K562 (cell line): ENCODE measurements around the gene ZNF546. TPM values are rescaled to one million over a fixed set of nuclear protein-coding genes. Genes with fewer than 3 reads are reported as not detected.
A peak's percentile ranks its signal among the peaks of the same experiment; 100 is the strongest.

Experiments
- ATAC-seq: fragments of 200-7000 bp; cut with Tn5 transposase; 3 replicates; pipeline ENCODE4 v1.9.1; 2020; ENCODE audit warnings: moderate library complexity
- BruUV-seq: library from RNA; stranded (reverse); fragments of 400-500 nt; replicated peaks from 2 replicates; lab custom pipeline; 2021; lab: Mats Ljungman, UMichigan
- CTCF ChIA-PET: fragments of 300-600 bp; formaldehyde crosslinking; extraction: SDS; loops from one replicate; lab custom pipeline; 2021; ENCODE audit warnings: low intra/inter-chr PET ratio; lab: Yijun Ruan, JAX
- POLR2A ChIA-PET: fragments of 300-600, 350-650 bp; sonication (Branson Sonifier 250); formaldehyde crosslinking; extraction: SDS; loops from one replicate; lab custom pipeline; 2021; ENCODE audit warnings: antibody characterized with exemption, inconsistent platforms; lab: Yijun Ruan, JAX
- DNase-seq, 4 experiments: peaks; one replicate each; pipeline versions ENCODE4 v3.0.0 to v3.0.0-alpha.2; 2011 to 2018; ENCODE audit warnings: low spot score in 3 of 4, mixed read lengths in 3 of 4; ENCODE audit errors: extremely low read depth in 1 of 4
- FAIRE-seq: peaks from 2 replicates; lab custom pipeline; 2011; peaks lifted over from hg19 to GRCh38; lab: Jason Lieb, UNC
- H2AFZ ChIP-seq: 2 replicates; pipeline ENCODE4 v1.6.0; 2011; ENCODE audit warnings: low read depth, low read length, control low read depth, inconsistent platforms
- H3K27ac ChIP-seq: fragments of 200-600 bp; 3 replicates; pipeline ENCODE4 v1.8.0; 2011; ENCODE audit warnings: low read depth, mild to moderate bottlenecking, control low read depth, inconsistent platforms, low read length, moderate library complexity, mixed read lengths; ENCODE audit errors: extremely low read depth
- H3K27me3 ChIP-seq, 2 experiments: fragments of 300-600 bp in 1 of 2; 2 replicates in 1 of 2; 3 replicates in 1 of 2; pipeline versions ENCODE4 v1.6.0 to v1.8.0; 2011; ENCODE audit warnings: inconsistent platforms in 2 of 2, low read length in 2 of 2, mild to moderate bottlenecking in 1 of 2, mixed read lengths in 1 of 2, moderate library complexity in 1 of 2; ENCODE audit not compliant: control insufficient read depth in 2 of 2, insufficient read depth in 2 of 2
- H3K36me3 ChIP-seq: fragments of 300-600 bp; 3 replicates; pipeline ENCODE4 v1.8.0; 2011; ENCODE audit warnings: mild to moderate bottlenecking, low read length, inconsistent platforms; ENCODE audit not compliant: control insufficient read depth, insufficient read depth
- H3K4me1 ChIP-seq, 2 experiments: fragments of 200-600 bp in 1 of 2; replicated peaks in 1 of 2; 2 replicates in 1 of 2; 3 replicates in 1 of 2; pipeline versions ENCODE4 v1.5.1 to v1.8.0; 2011; ENCODE audit warnings: inconsistent platforms in 2 of 2, low read length in 2 of 2, mild to moderate bottlenecking in 1 of 2, mixed read lengths in 1 of 2, moderate library complexity in 1 of 2; ENCODE audit not compliant: control insufficient read depth in 2 of 2, insufficient read depth in 2 of 2
- H3K4me2 ChIP-seq: 2 replicates; pipeline ENCODE4 v1.6.1; 2011; ENCODE audit warnings: low read length, control low read depth, inconsistent platforms, mixed read lengths; ENCODE audit not compliant: insufficient read depth
- H3K4me3 ChIP-seq: fragments of 200-600 bp; sonication (generic), shearing (Covaris generic); 2 replicates; pipeline ENCODE4 v1.5.1; 2016; ENCODE audit warnings: control low read depth, inconsistent platforms
- H3K79me2 ChIP-seq: fragments of 200-600 bp; 3 replicates; pipeline ENCODE4 v1.8.0; 2011; ENCODE audit warnings: low read length, inconsistent platforms; ENCODE audit not compliant: control insufficient read depth, insufficient read depth
- H3K9ac ChIP-seq, 2 experiments: 2 replicates each; pipeline versions ENCODE4 v1.6.0 to v1.6.1; 2011; ENCODE audit warnings: low read depth in 2 of 2, low read length in 2 of 2, control low read depth in 1 of 2, inconsistent platforms in 1 of 2, mild to moderate bottlenecking in 1 of 2, mixed read lengths in 1 of 2; ENCODE audit not compliant: insufficient read depth in 1 of 2
- H3K9me1 ChIP-seq: one replicate; pipeline ENCODE4 v1.6.0; 2011; ENCODE audit warnings: inconsistent platforms, mild to moderate bottlenecking, low read length, moderate library complexity; ENCODE audit not compliant: control insufficient read depth, insufficient read depth
- H3K9me3 ChIP-seq: replicated peaks from 2 replicates; pipeline ENCODE4 v1.5.1; 2011; ENCODE audit warnings: low read depth, low read length, inconsistent platforms; ENCODE audit not compliant: control insufficient read depth, insufficient read depth
- H4K20me1 ChIP-seq: replicated peaks from 2 replicates; pipeline ENCODE4 v1.6.1; 2011; ENCODE audit warnings: low read length, inconsistent platforms, mixed read lengths; ENCODE audit not compliant: control insufficient read depth, insufficient read depth
- DMBX1 ChIP-seq: fragments of 250-450 bp; sonication (Bioruptor Pico); IDR thresholded peaks from 2 replicates; pipeline ENCODE4 v1.8.0; 2022; ENCODE audit warnings: inconsistent platforms, mild to moderate bottlenecking, moderate library complexity, borderline replicate concordance
- KHSRP ChIP-seq: fragments of 450-650 bp; IDR thresholded peaks from 2 replicates; pipeline ENCODE4 v1.6.1; 2017
- RBM25 ChIP-seq: fragments of 200-400 bp; formaldehyde crosslinking; IDR thresholded peaks from 2 replicates; pipeline ENCODE4 v1.6.1; 2018; ENCODE audit warnings: low read length, low read depth, moderate library complexity; ENCODE audit not compliant: severe bottlenecking
- ZNF431 ChIP-seq: sonication (generic); formaldehyde crosslinking; IDR thresholded peaks from 2 replicates; pipeline ENCODE4 v1.8.0; 2022; ENCODE audit warnings: mild to moderate bottlenecking, missing genetic modification reagents
- in situ Hi-C: fragments of 300-500 bp; cut with MboI; formaldehyde crosslinking; loops from 4 replicates; pipeline ENCODE4 v1.15.0; 2018; ENCODE audit warnings: inconsistent platforms, mixed read lengths
- intact Hi-C: fragments of 100-400 bp; cut with micrococcal nuclease; formaldehyde crosslinking; loops from 2 replicates; pipeline ENCODE4 v1.14.2; 2022
- polyA plus RNA-seq, 8 experiments: library from polyadenylated mRNA; depleted of rRNA in 4 of 8; stranded (reverse) in 5 of 8; unstranded in 3 of 8; fragments of >200 nt; fragmentation: Nextera tagmentation in 2 of 8; fragmentation: Illumina TruSeq in 1 of 8; extraction: Ambion mirVana in 2 of 8; extraction: Trizol in 1 of 8; gene quantifications; 2 replicates each; pipeline versions ENCODE4 v1.2.1 to v1.2.3, GENCODE V29; 2011 to 2014; ENCODE audit warnings: inconsistent platforms in 1 of 8, missing spikeins in 1 of 8
- total RNA-seq, 7 experiments: library from RNA; depleted of rRNA in 6 of 7; stranded (reverse); fragments of >200 nt in 6 of 7; fragmentation: Illumina TruSeq in 2 of 7; extraction: Trizol in 2 of 7; gene quantifications; 2 replicates each; pipeline versions ENCODE4 v1.2.1 to v1.2.3, GENCODE V29; 2011 to 2021; ENCODE audit warnings: low replicate concordance in 1 of 7
- TF ChIP-seq, protein P1 (sequence below): fragments of 450-650 bp; IDR thresholded peaks from 2 replicates; pipeline ENCODE4 v1.6.1; 2018; ENCODE audit warnings: mild to moderate bottlenecking, low read depth; ENCODE audit not compliant: partially characterized antibody

The ZNF546 gene
- total and polyA plus RNA-seq, 9 of the 15 experiments (the other 6 are each of a cell fraction or from before 2014, with no cell fraction given), result 0.73 to 5.1 (median 2.2) TPM

DNA sequence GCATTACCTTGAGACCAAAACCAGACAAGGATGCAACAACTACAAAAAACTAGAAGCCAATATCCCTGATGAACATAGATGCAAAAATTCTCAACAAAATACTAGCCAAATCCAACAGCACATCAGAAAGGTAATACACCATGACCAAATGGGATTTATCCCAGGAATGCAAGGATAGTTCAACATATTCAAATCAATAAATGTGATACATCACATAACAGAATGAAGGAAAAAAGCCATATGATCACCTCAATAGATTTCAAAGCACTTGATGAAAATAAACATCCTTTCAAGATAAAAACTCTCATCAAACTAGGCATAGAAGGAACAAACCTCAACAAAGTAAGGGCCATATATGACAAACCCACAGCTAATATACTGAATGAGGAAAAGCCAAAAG lies 10.2 kb upstream of the ZNF546 start (continued):
- TF ChIP-seq, protein P1, sequence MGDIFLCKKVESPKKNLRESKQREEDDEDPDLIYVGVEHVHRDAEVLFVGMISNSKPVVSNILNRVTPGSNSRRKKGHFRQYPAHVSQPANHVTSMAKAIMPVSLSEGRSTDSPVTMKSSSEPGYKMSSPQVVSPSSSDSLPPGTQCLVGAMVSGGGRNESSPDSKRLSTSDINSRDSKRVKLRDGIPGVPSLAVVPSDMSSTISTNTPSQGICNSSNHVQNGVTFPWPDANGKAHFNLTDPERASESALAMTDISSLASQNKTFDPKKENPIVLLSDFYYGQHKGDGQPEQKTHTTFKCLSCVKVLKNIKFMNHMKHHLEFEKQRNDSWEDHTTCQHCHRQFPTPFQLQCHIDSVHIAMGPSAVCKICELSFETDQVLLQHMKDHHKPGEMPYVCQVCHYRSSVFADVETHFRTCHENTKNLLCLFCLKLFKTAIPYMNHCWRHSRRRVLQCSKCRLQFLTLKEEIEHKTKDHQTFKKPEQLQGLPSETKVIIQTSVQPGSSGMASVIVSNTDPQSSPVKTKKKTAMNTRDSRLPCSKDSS, result peak; percentile 52

DNA sequence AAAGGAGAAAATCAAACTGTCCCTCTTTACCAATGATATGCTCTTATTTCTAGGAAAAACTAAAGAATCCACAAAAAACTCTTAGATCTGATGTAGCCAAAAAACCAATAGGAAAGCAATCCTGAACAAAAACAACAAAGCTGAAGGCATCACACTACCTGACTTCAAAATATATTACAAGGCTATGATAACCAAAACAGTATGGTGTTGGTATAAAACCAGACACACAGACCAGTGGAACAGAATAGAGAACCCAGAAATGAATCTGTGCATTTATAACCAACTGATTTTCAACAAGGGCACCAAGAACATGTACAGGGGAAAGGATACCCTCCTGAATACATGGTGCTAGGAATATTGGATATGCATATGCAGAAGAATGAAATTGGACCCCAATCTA lies 9.7 kb upstream of the ZNF546 start:
- CTCF ChIA-PET, result no interaction called here
- Histone ChIP-seq H3K9ac (no peak overlapping the region), H3K9me1 (no peaks in the 10 kb centered on the region), H3K4me1 (no peaks in the 10 kb centered on the region), H3K4me3 (no peak overlapping the region), H3K79me2 (peaks cover 8% of the 10 kb centered on the region; the same call in 2 of the 3 replicates), H3K36me3 (peaks cover 16% of the 10 kb centered on the region; the same call in 2 of the 3 replicates), H2AFZ (no peak overlapping the region), H3K4me2 (no peak overlapping the region), H3K9me3 (peaks cover 11% of the 10 kb centered on the region; the same call in 1 of the 2 replicates), H4K20me1 (no peaks in the 10 kb centered on the region), H3K27ac (no peak overlapping the region), H3K27me3 (no peaks in the 10 kb centered on the region)
- DNase-seq (no peak), FAIRE-seq (no peak), ATAC-seq (no peak)
- intact Hi-C loops (no loop called here), in situ Hi-C loops (no loop called here)
- no TSS peak for BruUV-seq
- POLR2A ChIA-PET, result interaction anchor here (0.7 kb wide), 1 partner anchor 10 kb away, joined by 3 read pairs; no protein-coding TSS in a partner anchor
- TF ChIP-seq DMBX1 (CRISPR knock-in tag) (no peak), RBM25 (peak; percentile 39), KHSRP (no peak), ZNF431 (CRISPR knock-in tag) (no peak)
